Liver (tissue), 9 donors: ENCODE results near the gene GTPBP1. TPM values are rescaled to one million over a fixed set of nuclear protein-coding genes. Genes with fewer than 3 reads are reported as not detected.

ENCODE experiments used
- DNase-seq: peaks from one replicate; pipeline ENCODE4 v3.0.0-alpha.2; 2017; ENCODE audit warnings: low spot score
- H3K27ac ChIP-seq, 2 donors: one replicate each; pipeline ENCODE4 v1.7.0; 2013; ENCODE audit warnings: inconsistent platforms in 2 of 2, low read length in 2 of 2, control low read depth in 1 of 2, low read depth in 1 of 2, mild to moderate bottlenecking in 1 of 2
- H3K27me3 ChIP-seq, 4 donors: one replicate each; pipeline versions ENCODE4 v1.6.1 to v1.7.0; 2013; ENCODE audit warnings: low read length in 3 of 4, inconsistent platforms in 1 of 4, mild to moderate bottlenecking in 1 of 4, moderate library complexity in 1 of 4; ENCODE audit not compliant: control insufficient read depth in 4 of 4, insufficient read depth in 4 of 4
- H3K36me3 ChIP-seq, 4 donors: one replicate each; pipeline versions ENCODE4 v1.6.1 to v1.7.0; 2013; ENCODE audit warnings: low read length in 3 of 4, mild to moderate bottlenecking in 3 of 4, low read depth in 1 of 4, moderate library complexity in 1 of 4; ENCODE audit not compliant: control insufficient read depth in 4 of 4, insufficient read depth in 3 of 4
- H3K4me1 ChIP-seq, 4 donors: one replicate each; pipeline versions ENCODE4 v1.6.1 to v1.7.0; 2013; ENCODE audit warnings: low read length in 3 of 4, mild to moderate bottlenecking in 3 of 4, moderate library complexity in 1 of 4; ENCODE audit not compliant: control insufficient read depth in 4 of 4, insufficient read depth in 4 of 4
- H3K4me3 ChIP-seq, 3 donors: one replicate each; pipeline versions ENCODE4 v1.6.1 to v1.7.0; 2013; ENCODE audit warnings: low read length in 3 of 3, control low read depth in 1 of 3, low read depth in 1 of 3, mild to moderate bottlenecking in 1 of 3
- H3K9ac ChIP-seq, 2 donors: one replicate each; pipeline ENCODE4 v1.7.0; 2013; ENCODE audit warnings: low read length in 2 of 2, mild to moderate bottlenecking in 2 of 2, moderate library complexity in 2 of 2, control low read depth in 1 of 2, low read depth in 1 of 2
- H3K9me3 ChIP-seq, 4 donors: one replicate each; pipeline versions ENCODE4 v1.6.1 to v1.7.0; 2013; ENCODE audit warnings: low read length in 3 of 4; ENCODE audit not compliant: control insufficient read depth in 4 of 4
- EGR1 ChIP-seq, 2 donors: IDR thresholded peaks; 2 replicates each; pipeline ENCODE4 v1.6.1; 2016 to 2018; ENCODE audit warnings: antibody characterized with exemption in 2 of 2, low read depth in 2 of 2
- FOXA1 ChIP-seq: IDR thresholded peaks from 2 replicates; pipeline ENCODE4 v1.6.1; 2016; ENCODE audit warnings: antibody characterized with exemption
- FOXA2 ChIP-seq: IDR thresholded peaks from 2 replicates; pipeline ENCODE4 v1.6.1; 2016; ENCODE audit warnings: antibody characterized with exemption
- GABPA ChIP-seq, 2 donors: IDR thresholded peaks in 1 of 2; conservative IDR thresholded peaks in 1 of 2; 2 replicates each; pipeline ENCODE4 v1.6.1; 2016; ENCODE audit warnings: antibody characterized with exemption in 2 of 2, mild to moderate bottlenecking in 1 of 2, moderate library complexity in 1 of 2
- HNF4A ChIP-seq, 2 donors: conservative IDR thresholded peaks; 2 replicates each; pipeline ENCODE4 v1.6.1; 2016; ENCODE audit warnings: antibody characterized with exemption in 2 of 2, mild to moderate bottlenecking in 2 of 2
- HNF4G ChIP-seq: IDR thresholded peaks from 2 replicates; pipeline ENCODE4 v1.6.1; 2016; ENCODE audit warnings: antibody characterized with exemption
- JUND ChIP-seq, 2 donors: IDR thresholded peaks; 2 replicates each; pipeline ENCODE4 v1.6.1; 2016; ENCODE audit warnings: antibody characterized with exemption in 2 of 2
- NR2F2 ChIP-seq: IDR thresholded peaks from 2 replicates; pipeline ENCODE4 v1.6.1; 2016; ENCODE audit warnings: antibody characterized with exemption
- RXRA ChIP-seq, 2 donors: IDR thresholded peaks; 2 replicates each; pipeline ENCODE4 v1.6.1; 2017 to 2018; ENCODE audit warnings: antibody characterized with exemption in 2 of 2, mild to moderate bottlenecking in 1 of 2
- SP1 ChIP-seq: IDR thresholded peaks from 2 replicates; pipeline ENCODE4 v1.6.1; 2018; ENCODE audit warnings: antibody characterized with exemption, mild to moderate bottlenecking
- TAF1 ChIP-seq: conservative IDR thresholded peaks from 2 replicates; pipeline ENCODE4 v1.6.1; 2016; ENCODE audit warnings: antibody characterized with exemption, mild to moderate bottlenecking
- YY1 ChIP-seq: IDR thresholded peaks from 2 replicates; pipeline ENCODE4 v1.6.1; 2016; ENCODE audit warnings: antibody characterized with exemption, mild to moderate bottlenecking
- WGBS: extraction: QIAGEN DNeasy Blood & Tissue Kit; methylation state at CpG from one replicate; pipeline ENCODE4 v1.1.7; 2013; 5-methylcytosine and 5-hydroxymethylcytosine counted together
- polyA plus RNA-seq, 2 donors: library from polyadenylated mRNA; stranded (reverse) in 1 of 2; unstranded in 1 of 2; fragments of 200-250 nt in 1 of 2; fragments of >200 nt in 1 of 2; fragmentation: Nextera tagmentation in 1 of 2; extraction: Ambion mirVana in 1 of 2; gene quantifications; one replicate each; pipeline versions ENCODE4 v1.2.1 to v1.2.3, GENCODE V29; 2013 to 2015
- total RNA-seq, 2 donors: library from RNA; depleted of rRNA; stranded (reverse); fragments of >200 nt; gene quantifications; one replicate each; pipeline ENCODE4 v1.2.3, GENCODE V29; 2014
- TF ChIP-seq, protein P1 (sequence below): fragments of 150-350 bp; IDR thresholded peaks from 2 replicates; pipeline ENCODE4 v1.5.1; 2017; ENCODE audit warnings: improper control_type of control experiment, low read depth, low read length; ENCODE audit not compliant: missing input control
- TF ChIP-seq, protein P2 (sequence below): IDR thresholded peaks from 2 replicates; pipeline ENCODE4 v1.6.1; 2016; ENCODE audit warnings: antibody characterized with exemption
- TF ChIP-seq, protein P3 (sequence below): IDR thresholded peaks from 2 replicates; pipeline ENCODE4 v1.6.1; 2016; ENCODE audit warnings: antibody characterized with exemption
- TF ChIP-seq, protein P4 (sequence below): IDR thresholded peaks from 2 replicates; pipeline ENCODE4 v1.6.1; 2016; ENCODE audit warnings: antibody characterized with exemption
- TF ChIP-seq, protein P5 (sequence below): IDR thresholded peaks from 2 replicates; pipeline ENCODE4 v1.6.1; 2016; ENCODE audit warnings: antibody characterized with exemption, mild to moderate bottlenecking
- donor health status: healthy.
- donor health status: healthy.
- donor health status: healthy.
- donor health status: healthy.
- donor health status: healthy.

Gene GTPBP1
- total and polyA plus RNA-seq, 4 donors, result 5.3 to 56.3 (median 16.1) TPM

DNA sequence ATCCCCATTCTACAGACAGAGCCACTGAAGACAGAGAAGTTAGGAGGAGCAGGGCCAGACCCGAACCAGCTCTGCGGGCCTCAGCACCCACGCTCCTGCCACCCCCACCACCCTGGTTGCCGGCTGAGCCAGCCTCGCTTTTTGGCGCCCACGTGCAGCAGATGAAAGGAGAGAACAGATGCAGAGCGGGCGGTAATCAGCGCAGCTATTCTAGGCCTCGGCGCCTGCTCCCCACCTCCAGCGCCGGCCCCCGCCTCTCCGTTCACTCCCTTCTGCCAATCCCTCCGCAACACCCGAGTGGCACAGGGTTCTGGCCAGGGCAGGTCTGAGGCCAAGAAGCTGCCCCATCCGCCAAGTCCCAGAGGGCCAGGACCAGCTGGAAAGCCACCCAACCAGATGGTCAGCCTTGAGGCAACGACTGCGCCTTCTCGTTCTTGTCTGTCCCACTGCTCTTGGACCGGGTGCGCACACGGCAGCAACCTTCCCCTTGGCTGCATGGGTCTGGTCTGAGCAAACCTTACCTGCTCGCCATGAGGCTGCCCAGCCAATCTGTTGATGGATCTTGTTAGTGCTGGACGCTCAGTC is 71.4 kb downstream of the GTPBP1 start:
- Histone ChIP-seq H3K9ac (no peak overlapping the region), H3K9me3 (no peaks in the 10 kb centered on the region), H3K4me1 (no peaks in the 10 kb centered on the region), H3K4me3 (no peak overlapping the region), H3K27ac (no peak overlapping the region), H3K36me3 (peaks cover 0 to 11% (median 4%) of the 10 kb centered on the region in 4 donors), H3K27me3 (no peaks in the 10 kb centered on the region)
- WGBS, result 97% methylated on average over 27 of the region's 27 CpGs
- DNase-seq, result no peak
- TF ChIP-seq, protein P1, sequence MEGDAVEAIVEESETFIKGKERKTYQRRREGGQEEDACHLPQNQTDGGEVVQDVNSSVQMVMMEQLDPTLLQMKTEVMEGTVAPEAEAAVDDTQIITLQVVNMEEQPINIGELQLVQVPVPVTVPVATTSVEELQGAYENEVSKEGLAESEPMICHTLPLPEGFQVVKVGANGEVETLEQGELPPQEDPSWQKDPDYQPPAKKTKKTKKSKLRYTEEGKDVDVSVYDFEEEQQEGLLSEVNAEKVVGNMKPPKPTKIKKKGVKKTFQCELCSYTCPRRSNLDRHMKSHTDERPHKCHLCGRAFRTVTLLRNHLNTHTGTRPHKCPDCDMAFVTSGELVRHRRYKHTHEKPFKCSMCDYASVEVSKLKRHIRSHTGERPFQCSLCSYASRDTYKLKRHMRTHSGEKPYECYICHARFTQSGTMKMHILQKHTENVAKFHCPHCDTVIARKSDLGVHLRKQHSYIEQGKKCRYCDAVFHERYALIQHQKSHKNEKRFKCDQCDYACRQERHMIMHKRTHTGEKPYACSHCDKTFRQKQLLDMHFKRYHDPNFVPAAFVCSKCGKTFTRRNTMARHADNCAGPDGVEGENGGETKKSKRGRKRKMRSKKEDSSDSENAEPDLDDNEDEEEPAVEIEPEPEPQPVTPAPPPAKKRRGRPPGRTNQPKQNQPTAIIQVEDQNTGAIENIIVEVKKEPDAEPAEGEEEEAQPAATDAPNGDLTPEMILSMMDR, result no peak
- TF ChIP-seq HNF4A (conservative IDR thresholded peaks at IDR 0.05) (no peak), FOXA1 (no peak), HNF4G (no peak), NR2F2 (no peak), GABPA (IDR thresholded peaks at IDR 0.05 in 1 of 2, conservative IDR thresholded peaks at IDR 0.05 in 1 of 2) (no peak), TAF1 (no peak), JUND (IDR thresholded peaks at IDR 0.05) (no peak), EGR1 (IDR thresholded peaks at IDR 0.05; ENCODE audit: low read depth in 2 of 2) (no peak), YY1 (no peak), FOXA2 (no peak), RXRA (IDR thresholded peaks at IDR 0.05) (no peak), SP1 (no peak)
- TF ChIP-seq, protein P2, sequence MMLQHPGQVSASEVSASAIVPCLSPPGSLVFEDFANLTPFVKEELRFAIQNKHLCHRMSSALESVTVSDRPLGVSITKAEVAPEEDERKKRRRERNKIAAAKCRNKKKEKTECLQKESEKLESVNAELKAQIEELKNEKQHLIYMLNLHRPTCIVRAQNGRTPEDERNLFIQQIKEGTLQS, result no peak
- TF ChIP-seq, protein P3, sequence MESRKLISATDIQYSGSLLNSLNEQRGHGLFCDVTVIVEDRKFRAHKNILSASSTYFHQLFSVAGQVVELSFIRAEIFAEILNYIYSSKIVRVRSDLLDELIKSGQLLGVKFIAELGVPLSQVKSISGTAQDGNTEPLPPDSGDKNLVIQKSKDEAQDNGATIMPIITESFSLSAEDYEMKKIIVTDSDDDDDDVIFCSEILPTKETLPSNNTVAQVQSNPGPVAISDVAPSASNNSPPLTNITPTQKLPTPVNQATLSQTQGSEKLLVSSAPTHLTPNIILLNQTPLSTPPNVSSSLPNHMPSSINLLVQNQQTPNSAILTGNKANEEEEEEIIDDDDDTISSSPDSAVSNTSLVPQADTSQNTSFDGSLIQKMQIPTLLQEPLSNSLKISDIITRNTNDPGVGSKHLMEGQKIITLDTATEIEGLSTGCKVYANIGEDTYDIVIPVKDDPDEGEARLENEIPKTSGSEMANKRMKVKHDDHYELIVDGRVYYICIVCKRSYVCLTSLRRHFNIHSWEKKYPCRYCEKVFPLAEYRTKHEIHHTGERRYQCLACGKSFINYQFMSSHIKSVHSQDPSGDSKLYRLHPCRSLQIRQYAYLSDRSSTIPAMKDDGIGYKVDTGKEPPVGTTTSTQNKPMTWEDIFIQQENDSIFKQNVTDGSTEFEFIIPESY, result no peak
- TF ChIP-seq, protein P4, sequence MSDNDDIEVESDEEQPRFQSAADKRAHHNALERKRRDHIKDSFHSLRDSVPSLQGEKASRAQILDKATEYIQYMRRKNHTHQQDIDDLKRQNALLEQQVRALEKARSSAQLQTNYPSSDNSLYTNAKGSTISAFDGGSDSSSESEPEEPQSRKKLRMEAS, result no peak
- TF ChIP-seq, protein P5, sequence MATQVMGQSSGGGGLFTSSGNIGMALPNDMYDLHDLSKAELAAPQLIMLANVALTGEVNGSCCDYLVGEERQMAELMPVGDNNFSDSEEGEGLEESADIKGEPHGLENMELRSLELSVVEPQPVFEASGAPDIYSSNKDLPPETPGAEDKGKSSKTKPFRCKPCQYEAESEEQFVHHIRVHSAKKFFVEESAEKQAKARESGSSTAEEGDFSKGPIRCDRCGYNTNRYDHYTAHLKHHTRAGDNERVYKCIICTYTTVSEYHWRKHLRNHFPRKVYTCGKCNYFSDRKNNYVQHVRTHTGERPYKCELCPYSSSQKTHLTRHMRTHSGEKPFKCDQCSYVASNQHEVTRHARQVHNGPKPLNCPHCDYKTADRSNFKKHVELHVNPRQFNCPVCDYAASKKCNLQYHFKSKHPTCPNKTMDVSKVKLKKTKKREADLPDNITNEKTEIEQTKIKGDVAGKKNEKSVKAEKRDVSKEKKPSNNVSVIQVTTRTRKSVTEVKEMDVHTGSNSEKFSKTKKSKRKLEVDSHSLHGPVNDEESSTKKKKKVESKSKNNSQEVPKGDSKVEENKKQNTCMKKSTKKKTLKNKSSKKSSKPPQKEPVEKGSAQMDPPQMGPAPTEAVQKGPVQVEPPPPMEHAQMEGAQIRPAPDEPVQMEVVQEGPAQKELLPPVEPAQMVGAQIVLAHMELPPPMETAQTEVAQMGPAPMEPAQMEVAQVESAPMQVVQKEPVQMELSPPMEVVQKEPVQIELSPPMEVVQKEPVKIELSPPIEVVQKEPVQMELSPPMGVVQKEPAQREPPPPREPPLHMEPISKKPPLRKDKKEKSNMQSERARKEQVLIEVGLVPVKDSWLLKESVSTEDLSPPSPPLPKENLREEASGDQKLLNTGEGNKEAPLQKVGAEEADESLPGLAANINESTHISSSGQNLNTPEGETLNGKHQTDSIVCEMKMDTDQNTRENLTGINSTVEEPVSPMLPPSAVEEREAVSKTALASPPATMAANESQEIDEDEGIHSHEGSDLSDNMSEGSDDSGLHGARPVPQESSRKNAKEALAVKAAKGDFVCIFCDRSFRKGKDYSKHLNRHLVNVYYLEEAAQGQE, result no peak
